Glomerular endothelial cell (primary cell): Measurements from ENCODE around the gene B3GALNT1. TPM values are rescaled to one million over a fixed set of nuclear protein-coding genes. Genes with fewer than 3 reads are reported as not detected.

ENCODE experiments used
- DNase-seq: peaks from one replicate; pipeline ENCODE4 v3.0.0-alpha.2; 2011; ENCODE audit warnings: low read depth, low spot score; ENCODE audit errors: extremely low read depth
- total RNA-seq: library from RNA; depleted of rRNA; stranded (reverse); fragments of >200 nt; gene quantifications from 2 replicates; pipeline ENCODE4 v1.2.3, GENCODE V29; 2015

The B3GALNT1 gene
- total RNA-seq, 1 donor from 2014 or later, result 9.2 TPM

- DNase-seq, result peak; percentile 57
These were observed 70.1 kb downstream of the B3GALNT1 start for GRCh38 chr3:161034913-161035550.

Other genes starting within 250 kb of the B3GALNT1 start
- 35.4 and 45.8 TPM in 2 replicates for gene NMD3, start 116.0 kb upstream of the B3GALNT1 start, total RNA-seq